ENCODE results near the gene CACNA2D3.

Gene CACNA2D3

DNA sequence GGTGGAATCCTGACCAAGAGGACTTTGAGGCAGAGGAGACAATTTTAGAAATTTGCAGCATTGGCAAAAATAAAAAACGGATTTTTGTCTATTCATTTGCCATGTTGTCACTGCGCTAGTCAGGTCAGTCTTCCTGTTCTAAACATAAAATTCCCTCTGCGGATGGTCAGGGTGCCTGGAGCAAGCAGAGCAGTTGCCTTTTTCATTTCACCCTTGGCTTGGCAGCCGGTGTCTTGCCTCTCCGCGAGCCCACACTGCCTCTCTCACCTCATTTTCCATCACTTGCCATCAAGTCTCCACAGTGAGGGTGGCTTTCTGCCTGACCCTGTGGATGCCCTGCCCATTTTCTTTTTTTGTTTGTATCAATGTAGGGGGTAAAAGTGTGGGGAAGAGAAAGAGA lies 409.4 kb downstream of the CACNA2D3 start:
- Histone ChIP-seq H3K27ac (ENCODE audit: low read depth, low read length) (no peak overlapping the region), H3K27me3 (ENCODE audit: insufficient read depth, low read length, poor library complexity) (no peaks in the 10 kb centered on the region), H4K5ac (ENCODE audit: low read length) (no peak overlapping the region), H2BK5ac (ENCODE audit: low read length) (no peak overlapping the region), H3K36me3 (ENCODE audit: control insufficient read depth, insufficient read depth, low read length) (no peaks in the 10 kb centered on the region), H2AK5ac (ENCODE audit: low read length) (no peak overlapping the region), H3K79me2 (ENCODE audit: control insufficient read depth, insufficient read depth, low read length) (no peaks in the 10 kb centered on the region), H3K23ac (ENCODE audit: low read length) (no peak overlapping the region), H3K4ac (ENCODE audit: low read depth, low read length) (no peak overlapping the region), H2BK15ac (replicated peaks; ENCODE audit: low read depth) (no peak overlapping the region), H2BK120ac (ENCODE audit: low read depth, low read length) (no peak overlapping the region), H3K4me2 (ENCODE audit: low read length) (no peak overlapping the region), H3K56ac (ENCODE audit: low read length) (no peak overlapping the region), H3K9ac (ENCODE audit: low read length) (no peak overlapping the region), H3K4me1 (ENCODE audit: control insufficient read depth, low read depth, low read length) (no peaks in the 10 kb centered on the region), H3K18ac (ENCODE audit: low read length) (no peak overlapping the region), H4K8ac (ENCODE audit: low read depth, low read length) (no peak overlapping the region), H3K79me1 (ENCODE audit: low read length) (no peaks in the 10 kb centered on the region), H3K4me3 (ENCODE audit: low read length) (no peak overlapping the region)
- no peak for DNase-seq
- WGBS (ENCODE audit: extremely low coverage, insufficient coverage, low lambda C conversion rate): no CpG with 5 or more reads among the region's 6 CpGs

DNA sequence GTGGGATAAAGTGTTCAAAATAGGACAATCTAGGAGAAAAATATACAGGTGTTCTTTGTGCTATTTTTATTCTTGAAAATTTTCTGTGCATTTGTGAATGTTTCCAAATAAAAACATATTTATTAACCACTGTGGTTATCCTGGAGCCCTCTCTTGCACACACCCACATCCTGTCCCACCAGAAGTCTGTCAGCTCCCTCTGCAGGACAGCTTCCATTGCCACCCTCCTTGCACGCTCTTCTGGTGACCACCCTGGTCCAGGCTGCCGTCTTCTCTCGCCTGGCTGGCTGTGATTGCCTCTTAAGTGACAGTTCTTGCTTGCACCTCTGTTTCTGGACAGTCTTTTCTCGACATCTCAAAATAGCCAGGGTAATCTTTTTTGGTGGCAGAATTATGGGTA lies 411.5 kb downstream of the CACNA2D3 start:
- no CpG with 5 or more reads among the region's 4 CpGs for WGBS (ENCODE audit: extremely low coverage, insufficient coverage, low lambda C conversion rate)
- H4K5ac ChIP-seq (ENCODE audit: low read length): no peak overlapping the region
- H3K4me1 ChIP-seq (ENCODE audit: control insufficient read depth, low read depth, low read length): no peaks in the 10 kb centered on the region
- no peak overlapping the region for H3K18ac ChIP-seq (ENCODE audit: low read length)
- H4K8ac ChIP-seq (ENCODE audit: low read depth, low read length): no peak overlapping the region
- H2AK5ac ChIP-seq (ENCODE audit: low read length): no peak overlapping the region
- H3K4ac ChIP-seq (ENCODE audit: low read depth, low read length): no peak overlapping the region
- H3K36me3 ChIP-seq (ENCODE audit: control insufficient read depth, insufficient read depth, low read length): no peaks in the 10 kb centered on the region
- DNase-seq: peak; percentile 54
- no peak overlapping the region for H3K27ac ChIP-seq (ENCODE audit: low read depth, low read length)
- no peak overlapping the region for H3K56ac ChIP-seq (ENCODE audit: low read length)
- no peak overlapping the region for H3K4me3 ChIP-seq (ENCODE audit: low read length)
- no peak overlapping the region for H3K4me2 ChIP-seq (ENCODE audit: low read length)
- no peak overlapping the region for H2BK120ac ChIP-seq (ENCODE audit: low read depth, low read length)
- no peak overlapping the region for H2BK15ac ChIP-seq (replicated peaks; ENCODE audit: low read depth)
- H3K79me2 ChIP-seq (ENCODE audit: control insufficient read depth, insufficient read depth, low read length): no peaks in the 10 kb centered on the region
- H2BK5ac ChIP-seq (ENCODE audit: low read length): no peak overlapping the region
- H3K23ac ChIP-seq (ENCODE audit: low read length): no peak overlapping the region
- no peak overlapping the region for H3K9ac ChIP-seq (ENCODE audit: low read length)
- no peaks in the 10 kb centered on the region for H3K27me3 ChIP-seq (ENCODE audit: insufficient read depth, low read length, poor library complexity)
- no peaks in the 10 kb centered on the region for H3K79me1 ChIP-seq (ENCODE audit: low read length)

DNA sequence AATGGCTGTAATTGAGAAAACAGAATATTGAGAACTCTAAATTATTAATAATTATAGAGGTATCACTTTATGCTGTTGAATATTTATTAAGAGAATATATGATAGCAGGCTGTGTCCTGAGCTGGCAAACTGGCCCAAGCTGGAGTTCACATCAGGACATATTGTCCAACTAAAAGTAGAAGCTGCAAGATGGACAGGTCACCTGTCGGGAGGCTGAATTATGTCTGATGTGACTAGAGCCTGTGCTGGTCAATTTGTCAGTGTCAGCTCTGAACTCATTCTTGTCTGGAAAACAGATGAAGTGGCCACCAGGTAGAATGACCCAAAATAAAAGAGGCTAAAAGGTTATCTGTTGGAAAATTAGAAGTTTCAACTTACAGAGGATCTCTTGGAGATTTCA lies 413.3 kb downstream of the CACNA2D3 start:
- DNase-seq: no peak
- Histone ChIP-seq H3K27me3 (ENCODE audit: insufficient read depth, low read length, poor library complexity) (no peaks in the 10 kb centered on the region), H3K4ac (ENCODE audit: low read depth, low read length) (no peak overlapping the region), H4K5ac (ENCODE audit: low read length) (no peak overlapping the region), H3K4me1 (ENCODE audit: control insufficient read depth, low read depth, low read length) (no peaks in the 10 kb centered on the region), H3K18ac (ENCODE audit: low read length) (no peak overlapping the region), H4K8ac (ENCODE audit: low read depth, low read length) (no peak overlapping the region), H3K4me2 (ENCODE audit: low read length) (no peak overlapping the region), H3K79me2 (ENCODE audit: control insufficient read depth, insufficient read depth, low read length) (no peaks in the 10 kb centered on the region), H3K9ac (ENCODE audit: low read length) (no peak overlapping the region), H2AK5ac (ENCODE audit: low read length) (no peak overlapping the region), H3K23ac (ENCODE audit: low read length) (no peak overlapping the region), H2BK120ac (ENCODE audit: low read depth, low read length) (no peak overlapping the region), H3K36me3 (ENCODE audit: control insufficient read depth, insufficient read depth, low read length) (no peaks in the 10 kb centered on the region), H3K4me3 (ENCODE audit: low read length) (no peak overlapping the region), H3K56ac (ENCODE audit: low read length) (no peak overlapping the region), H3K27ac (ENCODE audit: low read depth, low read length) (no peak overlapping the region), H2BK15ac (replicated peaks; ENCODE audit: low read depth) (no peak overlapping the region), H3K79me1 (ENCODE audit: low read length) (no peaks in the 10 kb centered on the region), H2BK5ac (ENCODE audit: low read length) (no peak overlapping the region)
- WGBS (ENCODE audit: extremely low coverage, insufficient coverage, low lambda C conversion rate): no CpG with 5 or more reads among the region's 1 CpG

DNA sequence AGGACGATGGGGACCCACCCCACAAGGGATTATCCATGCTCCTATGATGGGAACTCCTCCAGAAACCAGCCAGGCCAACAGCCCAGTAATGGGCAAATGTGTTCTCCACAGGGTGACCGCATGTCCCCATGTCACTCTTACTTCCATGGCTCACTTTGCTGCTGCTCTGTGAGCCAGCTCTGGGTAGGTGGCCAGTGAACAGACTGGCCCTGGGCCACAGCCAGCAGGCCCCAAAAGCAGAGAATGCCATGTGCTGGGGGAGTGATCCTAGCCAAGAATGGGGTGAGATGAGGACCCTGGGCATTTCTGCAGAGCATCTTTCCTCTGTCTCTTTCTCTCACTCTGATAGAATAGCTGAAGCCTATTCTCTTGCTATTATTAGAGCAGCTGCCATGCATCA lies 414.1 kb downstream of the CACNA2D3 start:
- H3K4ac ChIP-seq (ENCODE audit: low read depth, low read length): no peak overlapping the region
- no peak overlapping the region for H3K56ac ChIP-seq (ENCODE audit: low read length)
- no CpG with 5 or more reads among the region's 2 CpGs for WGBS (ENCODE audit: extremely low coverage, insufficient coverage, low lambda C conversion rate)
- H3K27ac ChIP-seq (ENCODE audit: low read depth, low read length): no peak overlapping the region
- no peak overlapping the region for H3K23ac ChIP-seq (ENCODE audit: low read length)
- H4K8ac ChIP-seq (ENCODE audit: low read depth, low read length): no peak overlapping the region
- no peak overlapping the region for H2AK5ac ChIP-seq (ENCODE audit: low read length)
- H2BK120ac ChIP-seq (ENCODE audit: low read depth, low read length): no peak overlapping the region
- H3K4me3 ChIP-seq (ENCODE audit: low read length): no peak overlapping the region
- H3K9ac ChIP-seq (ENCODE audit: low read length): no peak overlapping the region
- no peak overlapping the region for H3K4me2 ChIP-seq (ENCODE audit: low read length)
- H3K27me3 ChIP-seq (ENCODE audit: insufficient read depth, low read length, poor library complexity): no peaks in the 10 kb centered on the region
- no peak overlapping the region for H3K18ac ChIP-seq (ENCODE audit: low read length)
- no peaks in the 10 kb centered on the region for H3K4me1 ChIP-seq (ENCODE audit: control insufficient read depth, low read depth, low read length)
- H4K5ac ChIP-seq (ENCODE audit: low read length): no peak overlapping the region
- no peak overlapping the region for H2BK5ac ChIP-seq (ENCODE audit: low read length)
- no peaks in the 10 kb centered on the region for H3K79me1 ChIP-seq (ENCODE audit: low read length)
- H3K36me3 ChIP-seq (ENCODE audit: control insufficient read depth, insufficient read depth, low read length): no peaks in the 10 kb centered on the region
- H2BK15ac ChIP-seq (replicated peaks; ENCODE audit: low read depth): no peak overlapping the region
- no peak for DNase-seq
- H3K79me2 ChIP-seq (ENCODE audit: control insufficient read depth, insufficient read depth, low read length): no peaks in the 10 kb centered on the region

DNA sequence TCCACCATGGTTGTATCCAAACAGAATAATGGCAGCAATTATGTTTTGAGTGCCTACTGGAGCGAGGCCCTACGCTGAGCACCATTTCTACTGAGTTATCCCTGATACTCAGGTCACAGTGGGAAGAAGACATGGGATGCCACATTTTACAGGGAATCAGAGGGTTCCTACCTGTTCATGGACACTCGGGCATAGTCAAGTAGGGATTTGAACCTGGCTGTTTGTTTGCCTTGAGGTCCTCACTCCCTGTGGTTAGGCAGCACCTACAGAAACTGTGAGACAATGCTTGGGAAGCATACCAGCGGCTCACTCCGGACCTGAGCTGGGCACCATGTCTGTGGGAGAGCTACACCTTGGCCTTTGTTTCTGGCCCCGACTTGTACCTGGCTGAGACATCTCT lies 415.2 kb downstream of the CACNA2D3 start:
- Histone ChIP-seq H3K79me1 (ENCODE audit: low read length) (no peaks in the 10 kb centered on the region), H2BK5ac (ENCODE audit: low read length) (no peak overlapping the region), H3K4me2 (ENCODE audit: low read length) (no peak overlapping the region), H3K27me3 (ENCODE audit: insufficient read depth, low read length, poor library complexity) (no peaks in the 10 kb centered on the region), H3K4me3 (ENCODE audit: low read length) (no peak overlapping the region), H2BK120ac (ENCODE audit: low read depth, low read length) (no peak overlapping the region), H2BK15ac (replicated peaks; ENCODE audit: low read depth) (no peak overlapping the region), H4K5ac (ENCODE audit: low read length) (no peak overlapping the region), H4K8ac (ENCODE audit: low read depth, low read length) (no peak overlapping the region), H3K36me3 (ENCODE audit: control insufficient read depth, insufficient read depth, low read length) (no peaks in the 10 kb centered on the region), H3K79me2 (ENCODE audit: control insufficient read depth, insufficient read depth, low read length) (no peaks in the 10 kb centered on the region), H3K56ac (ENCODE audit: low read length) (no peak overlapping the region), H3K18ac (ENCODE audit: low read length) (no peak overlapping the region), H3K4me1 (ENCODE audit: control insufficient read depth, low read depth, low read length) (no peaks in the 10 kb centered on the region), H3K27ac (ENCODE audit: low read depth, low read length) (no peak overlapping the region), H3K23ac (ENCODE audit: low read length) (no peak overlapping the region), H3K9ac (ENCODE audit: low read length) (no peak overlapping the region), H2AK5ac (ENCODE audit: low read length) (no peak overlapping the region), H3K4ac (ENCODE audit: low read depth, low read length) (no peak overlapping the region)
- no peak for DNase-seq
- WGBS (ENCODE audit: extremely low coverage, insufficient coverage, low lambda C conversion rate): no CpG with 5 or more reads among the region's 6 CpGs

DNA sequence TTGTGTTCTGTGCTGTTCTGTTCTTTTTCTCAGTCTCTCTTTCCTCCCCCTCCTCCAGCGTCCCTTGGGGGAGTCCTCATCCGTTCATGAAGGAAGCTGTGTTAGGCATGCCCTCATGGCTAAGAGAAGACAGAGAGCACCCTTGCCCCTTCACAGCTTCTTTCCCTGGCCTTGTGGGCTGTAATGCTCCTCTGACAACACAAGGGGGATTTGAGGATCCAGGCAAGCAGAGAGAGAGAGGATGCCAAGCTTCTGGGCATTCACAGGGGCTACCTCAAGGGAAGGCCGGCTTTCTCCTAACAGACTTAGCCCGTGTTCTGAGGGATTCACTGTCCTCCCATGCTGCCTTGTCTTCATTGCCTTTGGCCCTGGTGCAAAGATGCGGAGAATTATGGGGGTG lies 416.0 kb downstream of the CACNA2D3 start:
- Histone ChIP-seq H2BK5ac (ENCODE audit: low read length) (no peak overlapping the region), H4K8ac (ENCODE audit: low read depth, low read length) (no peak overlapping the region), H3K4ac (ENCODE audit: low read depth, low read length) (no peak overlapping the region), H3K79me2 (ENCODE audit: control insufficient read depth, insufficient read depth, low read length) (no peaks in the 10 kb centered on the region), H3K23ac (ENCODE audit: low read length) (no peak overlapping the region), H3K4me3 (ENCODE audit: low read length) (no peak overlapping the region), H3K27ac (ENCODE audit: low read depth, low read length) (no peak overlapping the region), H3K36me3 (ENCODE audit: control insufficient read depth, insufficient read depth, low read length) (no peaks in the 10 kb centered on the region), H3K18ac (ENCODE audit: low read length) (no peak overlapping the region), H2BK15ac (replicated peaks; ENCODE audit: low read depth) (no peak overlapping the region), H3K79me1 (ENCODE audit: low read length) (no peaks in the 10 kb centered on the region), H4K5ac (ENCODE audit: low read length) (no peak overlapping the region), H3K9ac (ENCODE audit: low read length) (no peak overlapping the region), H3K4me1 (ENCODE audit: control insufficient read depth, low read depth, low read length) (no peaks in the 10 kb centered on the region), H2BK120ac (ENCODE audit: low read depth, low read length) (no peak overlapping the region), H2AK5ac (ENCODE audit: low read length) (no peak overlapping the region), H3K4me2 (ENCODE audit: low read length) (no peak overlapping the region), H3K27me3 (ENCODE audit: insufficient read depth, low read length, poor library complexity) (no peaks in the 10 kb centered on the region), H3K56ac (ENCODE audit: low read length) (no peak overlapping the region)
- WGBS (ENCODE audit: extremely low coverage, insufficient coverage, low lambda C conversion rate): no CpG with 5 or more reads among the region's 5 CpGs
- peak; percentile 77 for DNase-seq
